Stomach (tissue), 9 donors: ENCODE results near the gene ECD. TPM values are rescaled to one million over a fixed set of nuclear protein-coding genes. Genes with fewer than 3 reads are reported as not detected.

Source experiments
- DNase-seq, 2 donors: peaks; one replicate each; pipeline versions ENCODE4 v3.0.0 to v3.0.0-alpha.2; 2013 to 2019
- H3K27ac ChIP-seq, 5 donors: fragments of 200-600 bp in 4 of 5; sonication (generic) in 4 of 5; one replicate each; pipeline ENCODE4 v1.5.1; 2013 to 2019; ENCODE audit warnings: mild to moderate bottlenecking in 1 of 5, moderate library complexity in 1 of 5
- H3K27me3 ChIP-seq, 3 donors: fragments of 200-600 bp; sonication (generic); one replicate each; pipeline ENCODE4 v1.5.1; 2017 to 2019; ENCODE audit warnings: mixed run types in 1 of 3
- H3K36me3 ChIP-seq, 4 donors: fragments of 200-600 bp; sonication (generic); 1 replicate in 3 of 4; 2 replicates in 1 of 4; pipeline ENCODE4 v1.5.1; 2016 to 2019
- H3K4me1 ChIP-seq, 4 donors: fragments of 200-600 bp; sonication (generic); one replicate each; pipeline ENCODE4 v1.5.1; 2016 to 2019
- H3K4me3 ChIP-seq, 4 donors: fragments of 200-600 bp; sonication (generic) in 3 of 4; one replicate each; pipeline ENCODE4 v1.5.1; 2016 to 2019; ENCODE audit warnings: mild to moderate bottlenecking in 1 of 4
- H3K9me3 ChIP-seq, 4 donors: fragments of 200-600 bp; sonication (generic); one replicate each; pipeline ENCODE4 v1.5.1; 2016 to 2019
- EP300 ChIP-seq: sonication (generic); formaldehyde crosslinking; IDR thresholded peaks from one replicate; pipeline ENCODE4 v1.6.1; 2017; ENCODE audit warnings: antibody characterized with exemption
- POLR2A ChIP-seq, 4 donors: fragments of 450-650 bp; IDR thresholded peaks; one replicate each; pipeline ENCODE4 v1.6.1; 2016; ENCODE audit warnings: antibody characterized with exemption in 4 of 4, control low read depth in 2 of 4, mild to moderate bottlenecking in 1 of 4, moderate library complexity in 1 of 4
- POLR2AphosphoS5 ChIP-seq, 3 donors: sonication (generic); formaldehyde crosslinking; IDR thresholded peaks; one replicate each; pipeline ENCODE4 v1.6.1; 2016; ENCODE audit warnings: antibody characterized with exemption in 3 of 3
- WGBS, 5 donors: extraction: QIAGEN DNeasy Blood & Tissue Kit in 3 of 5; methylation state at CpG; one replicate each; pipeline versions ENCODE4 v1.1.5 to v1.1.7; 2013 to 2018; 5-methylcytosine and 5-hydroxymethylcytosine counted together
- intact Hi-C: fragments of 100-400 bp; cut with DNase I; formaldehyde crosslinking; loops from one replicate; pipeline ENCODE4 v1.15.1; 2023; ENCODE audit warnings: low total_unique reads
- polyA plus RNA-seq, 3 donors: library from polyadenylated mRNA; stranded (reverse); fragments of 200-250 nt; gene quantifications; one replicate each; pipeline ENCODE4 v1.2.3, GENCODE V29; 2013
- total RNA-seq, 5 donors: library from RNA; depleted of rRNA; stranded (reverse); fragments of >200 nt; gene quantifications; one replicate each; pipeline versions ENCODE4 v1.1.0 to v1.2.3, GENCODE V29; 2014 to 2016
- TF ChIP-seq, protein P1 (sequence below), 7 experiments: fragments of 450-650 bp in 4 of 7; fragments of 200-600 bp in 3 of 7; sonication (generic) in 3 of 7; IDR thresholded peaks; one replicate each; pipeline ENCODE4 v1.5.1; 2016 to 2019; ENCODE audit warnings: antibody characterized with exemption in 7 of 7, control low read depth in 2 of 7, mild to moderate bottlenecking in 1 of 7
- donor health status: healthy with polysubstance abuse.
- donor health status: Bipolar disorder and iron deficiency.
- donor health status: healthy.

Gene ECD
- total and polyA plus RNA-seq, 8 donors = 4.1 to 72.8 (median 11.1) TPM

DNA sequence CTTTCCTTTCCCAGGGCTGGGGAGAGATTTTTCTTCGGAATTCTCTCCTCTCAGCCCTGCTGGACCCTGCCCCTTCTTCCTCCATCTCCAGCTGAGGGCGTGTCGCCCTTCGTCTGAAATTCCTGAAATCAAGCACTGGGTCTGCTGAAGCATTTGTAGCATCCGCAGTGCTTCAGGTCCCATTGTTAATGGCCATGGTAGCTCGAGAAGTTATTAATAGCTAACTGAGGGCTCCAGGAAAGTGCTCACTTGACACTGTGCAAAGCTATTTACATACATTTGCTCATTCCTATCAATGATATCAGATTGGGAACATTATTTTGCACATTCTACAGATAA, 626 bp upstream of the ECD start:
- Histone ChIP-seq H3K27ac (peak overlapping the region; percentile 91 to 97 (median 96)), H3K4me3 (peak overlapping the region; percentile 57 to 91 (median 81)), H3K9me3 (no peaks in the 10 kb centered on the region), H3K27me3 (no peaks in the 10 kb centered on the region), H3K4me1 (peaks cover 22 to 56% (median 44%) of the 10 kb centered on the region in 4 donors), H3K36me3 (peaks cover 0 to 10% (median 10%) of the 10 kb centered on the region in 4 donors)
- intact Hi-C loops = no loop called here
- no peak for DNase-seq
- WGBS, 5 donors = 0 to 1% (median 0%) methylated on average over 6 of the region's 6 CpGs
- TF ChIP-seq EP300 (no peak), POLR2A (IDR thresholded peaks at IDR 0.05) (no peak), POLR2AphosphoS5 (IDR thresholded peaks at IDR 0.05) (no peak)
- TF ChIP-seq, protein P1, sequence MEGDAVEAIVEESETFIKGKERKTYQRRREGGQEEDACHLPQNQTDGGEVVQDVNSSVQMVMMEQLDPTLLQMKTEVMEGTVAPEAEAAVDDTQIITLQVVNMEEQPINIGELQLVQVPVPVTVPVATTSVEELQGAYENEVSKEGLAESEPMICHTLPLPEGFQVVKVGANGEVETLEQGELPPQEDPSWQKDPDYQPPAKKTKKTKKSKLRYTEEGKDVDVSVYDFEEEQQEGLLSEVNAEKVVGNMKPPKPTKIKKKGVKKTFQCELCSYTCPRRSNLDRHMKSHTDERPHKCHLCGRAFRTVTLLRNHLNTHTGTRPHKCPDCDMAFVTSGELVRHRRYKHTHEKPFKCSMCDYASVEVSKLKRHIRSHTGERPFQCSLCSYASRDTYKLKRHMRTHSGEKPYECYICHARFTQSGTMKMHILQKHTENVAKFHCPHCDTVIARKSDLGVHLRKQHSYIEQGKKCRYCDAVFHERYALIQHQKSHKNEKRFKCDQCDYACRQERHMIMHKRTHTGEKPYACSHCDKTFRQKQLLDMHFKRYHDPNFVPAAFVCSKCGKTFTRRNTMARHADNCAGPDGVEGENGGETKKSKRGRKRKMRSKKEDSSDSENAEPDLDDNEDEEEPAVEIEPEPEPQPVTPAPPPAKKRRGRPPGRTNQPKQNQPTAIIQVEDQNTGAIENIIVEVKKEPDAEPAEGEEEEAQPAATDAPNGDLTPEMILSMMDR (IDR thresholded peaks at IDR 0.05) = no peak

DNA sequence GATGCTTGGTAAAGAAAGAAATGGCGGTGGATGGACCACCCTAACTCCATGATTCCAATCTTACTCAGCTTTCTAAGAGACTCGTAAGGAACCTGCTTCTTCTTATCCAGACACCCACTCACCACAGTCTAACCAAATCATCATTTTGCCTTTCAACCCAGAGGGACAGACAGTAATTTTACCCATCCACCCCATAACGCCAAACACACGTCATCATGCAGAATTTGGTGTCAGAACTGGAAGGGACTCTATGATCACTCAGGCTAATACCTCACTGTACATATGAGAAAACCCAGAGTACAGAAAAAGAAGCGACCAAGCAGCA, 388 bp downstream of the ECD start:
- no peaks in the 10 kb centered on the region for H3K9me3 ChIP-seq
- peaks cover 22 to 66% (median 49%) of the 10 kb centered on the region in 4 donors for H3K4me1 ChIP-seq
- WGBS, 5 donors = 2 to 10% (median 5%) methylated on average over 5 of the region's 5 CpGs
- H3K36me3 ChIP-seq = peaks cover 4 to 20% (median 20%) of the 10 kb centered on the region in 4 donors
- TF ChIP-seq, protein P1 (IDR thresholded peaks at IDR 0.05) = no peak
- TF ChIP-seq POLR2A (IDR thresholded peaks at IDR 0.05) = no peak
- peak overlapping the region; percentile 91 to 97 (median 96) for H3K27ac ChIP-seq
- intact Hi-C loops = no loop called here
- H3K4me3 ChIP-seq = peak overlapping the region; percentile 57 to 91 (median 81)
- H3K27me3 ChIP-seq = no peaks in the 10 kb centered on the region
- no peak for DNase-seq

DNA sequence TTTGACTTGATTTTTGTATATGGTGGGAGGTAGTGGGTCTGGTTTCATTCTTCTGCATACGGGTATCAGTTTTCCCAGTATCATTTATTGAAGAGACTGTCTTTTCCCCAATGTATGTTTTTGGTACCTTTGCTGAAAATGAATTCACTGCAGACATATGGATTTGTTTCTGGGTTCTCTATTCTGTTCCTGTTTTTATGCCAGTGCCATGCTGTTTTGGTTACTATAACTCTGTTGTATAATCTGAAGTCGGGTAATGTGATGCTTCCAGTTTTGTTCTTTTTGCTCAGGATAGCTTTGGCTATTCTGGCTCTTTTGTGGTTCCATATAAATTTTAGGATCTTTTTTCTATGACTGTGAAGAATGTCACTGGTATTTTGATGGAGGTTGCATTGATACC, 836 bp downstream of the ECD start:
- Histone ChIP-seq H3K27me3 (no peaks in the 10 kb centered on the region), H3K27ac (peak overlapping the region in 3 of 5 donors; percentile 93 to 97 (median 96)), H3K4me3 (peak overlapping the region; percentile 57 to 91 (median 81)), H3K36me3 (peaks cover 9 to 25% (median 24%) of the 10 kb centered on the region in 4 donors), H3K9me3 (no peaks in the 10 kb centered on the region), H3K4me1 (peaks cover 22 to 71% (median 51%) of the 10 kb centered on the region in 4 donors)
- TF ChIP-seq POLR2A (IDR thresholded peaks at IDR 0.05) (no peak), EP300 (no peak), POLR2AphosphoS5 (IDR thresholded peaks at IDR 0.05) (no peak)
- TF ChIP-seq, protein P1 (IDR thresholded peaks at IDR 0.05) = no peak
- intact Hi-C loops = no loop called here
- 79 to 92% (median 86%) methylated on average over 2 of the region's 2 CpGs for WGBS, 5 donors
- no peak for DNase-seq

GRCh38 chr10:73163096-73163495, 4.7 kb downstream of the ECD start:
- Histone ChIP-seq H3K9me3 (no peaks in the 10 kb centered on the region), H3K27me3 (no peaks in the 10 kb centered on the region), H3K4me1 (peaks cover 17 to 69% (median 46%) of the 10 kb centered on the region in 4 donors), H3K36me3 (peaks cover 10 to 52% (median 48%) of the 10 kb centered on the region in 4 donors), H3K27ac (no peak overlapping the region), H3K4me3 (no peak overlapping the region)
- intact Hi-C loops = no loop called here
- TF ChIP-seq POLR2A (IDR thresholded peaks at IDR 0.05) = no peak
- TF ChIP-seq POLR2AphosphoS5 (IDR thresholded peaks at IDR 0.05) = no peak
- no peak for TF ChIP-seq EP300
- WGBS, 5 donors = 94 to 98% (median 98%) methylated on average over 2 of the region's 2 CpGs
- no peak for DNase-seq

DNA sequence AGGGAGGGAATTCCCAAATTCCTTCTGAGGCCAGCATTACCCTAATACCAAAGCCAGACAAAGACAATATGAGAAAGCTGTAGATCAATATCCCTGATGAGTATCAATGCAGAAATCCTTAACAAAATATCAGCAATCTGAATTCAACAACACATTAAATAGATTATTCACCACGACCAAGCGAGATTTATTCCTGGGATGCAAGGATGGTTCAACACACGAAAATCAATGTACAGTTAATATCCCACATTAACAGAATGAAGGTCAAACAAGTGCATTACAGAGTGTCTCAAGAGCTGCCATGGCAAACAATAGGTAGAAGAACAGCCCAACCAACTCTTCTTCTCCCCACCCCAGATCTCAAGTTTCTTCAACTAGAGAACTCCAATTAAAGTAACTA, 6.1 kb downstream of the ECD start:
- Histone ChIP-seq H3K4me1 (peaks cover 10 to 62% (median 36%) of the 10 kb centered on the region in 4 donors), H3K9me3 (no peaks in the 10 kb centered on the region), H3K36me3 (peaks cover 10 to 66% (median 62%) of the 10 kb centered on the region in 4 donors), H3K4me3 (no peak overlapping the region), H3K27ac (no peak overlapping the region), H3K27me3 (no peaks in the 10 kb centered on the region)
- TF ChIP-seq POLR2AphosphoS5 (IDR thresholded peaks at IDR 0.05) (no peak), POLR2A (IDR thresholded peaks at IDR 0.05) (no peak), EP300 (no peak)
- TF ChIP-seq, protein P1 (IDR thresholded peaks at IDR 0.05) = no peak
- intact Hi-C loops = no loop called here
- DNase-seq = no peak
- 90 to 95% (median 94%) methylated on average over 3 of the region's 3 CpGs for WGBS, 5 donors
